ENCODE measurements around the gene ZNF423. TPM values are rescaled to one million over a fixed set of nuclear protein-coding genes. Genes with fewer than 3 reads are reported as not detected.

ZNF423 gene
- total and polyA plus RNA-seq, 9 of the 15 experiments (the other 6 are each of a cell fraction or from before 2014, with no cell fraction given): not detected

DNA sequence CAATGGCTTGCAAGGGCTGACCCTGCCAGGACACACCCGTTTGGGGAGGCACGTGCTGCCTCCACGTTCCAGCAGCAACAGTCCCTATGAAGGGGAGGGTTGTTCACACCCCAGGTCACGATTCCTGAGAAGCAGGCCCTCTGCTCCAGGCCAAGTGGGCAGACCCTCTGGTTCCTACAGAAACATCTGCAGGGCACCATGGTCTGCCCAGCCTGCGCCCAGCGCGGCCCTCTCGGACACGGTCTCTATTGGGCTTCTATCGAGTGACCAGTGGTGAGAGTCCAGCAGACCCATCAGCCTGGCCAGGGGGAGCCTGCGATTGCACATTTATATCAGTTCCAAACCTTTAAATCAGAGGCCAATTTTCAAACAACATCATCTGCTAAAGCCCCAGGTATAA, 128.3 kb downstream of the ZNF423 start (continued):
- TF ChIP-seq, protein P1, sequence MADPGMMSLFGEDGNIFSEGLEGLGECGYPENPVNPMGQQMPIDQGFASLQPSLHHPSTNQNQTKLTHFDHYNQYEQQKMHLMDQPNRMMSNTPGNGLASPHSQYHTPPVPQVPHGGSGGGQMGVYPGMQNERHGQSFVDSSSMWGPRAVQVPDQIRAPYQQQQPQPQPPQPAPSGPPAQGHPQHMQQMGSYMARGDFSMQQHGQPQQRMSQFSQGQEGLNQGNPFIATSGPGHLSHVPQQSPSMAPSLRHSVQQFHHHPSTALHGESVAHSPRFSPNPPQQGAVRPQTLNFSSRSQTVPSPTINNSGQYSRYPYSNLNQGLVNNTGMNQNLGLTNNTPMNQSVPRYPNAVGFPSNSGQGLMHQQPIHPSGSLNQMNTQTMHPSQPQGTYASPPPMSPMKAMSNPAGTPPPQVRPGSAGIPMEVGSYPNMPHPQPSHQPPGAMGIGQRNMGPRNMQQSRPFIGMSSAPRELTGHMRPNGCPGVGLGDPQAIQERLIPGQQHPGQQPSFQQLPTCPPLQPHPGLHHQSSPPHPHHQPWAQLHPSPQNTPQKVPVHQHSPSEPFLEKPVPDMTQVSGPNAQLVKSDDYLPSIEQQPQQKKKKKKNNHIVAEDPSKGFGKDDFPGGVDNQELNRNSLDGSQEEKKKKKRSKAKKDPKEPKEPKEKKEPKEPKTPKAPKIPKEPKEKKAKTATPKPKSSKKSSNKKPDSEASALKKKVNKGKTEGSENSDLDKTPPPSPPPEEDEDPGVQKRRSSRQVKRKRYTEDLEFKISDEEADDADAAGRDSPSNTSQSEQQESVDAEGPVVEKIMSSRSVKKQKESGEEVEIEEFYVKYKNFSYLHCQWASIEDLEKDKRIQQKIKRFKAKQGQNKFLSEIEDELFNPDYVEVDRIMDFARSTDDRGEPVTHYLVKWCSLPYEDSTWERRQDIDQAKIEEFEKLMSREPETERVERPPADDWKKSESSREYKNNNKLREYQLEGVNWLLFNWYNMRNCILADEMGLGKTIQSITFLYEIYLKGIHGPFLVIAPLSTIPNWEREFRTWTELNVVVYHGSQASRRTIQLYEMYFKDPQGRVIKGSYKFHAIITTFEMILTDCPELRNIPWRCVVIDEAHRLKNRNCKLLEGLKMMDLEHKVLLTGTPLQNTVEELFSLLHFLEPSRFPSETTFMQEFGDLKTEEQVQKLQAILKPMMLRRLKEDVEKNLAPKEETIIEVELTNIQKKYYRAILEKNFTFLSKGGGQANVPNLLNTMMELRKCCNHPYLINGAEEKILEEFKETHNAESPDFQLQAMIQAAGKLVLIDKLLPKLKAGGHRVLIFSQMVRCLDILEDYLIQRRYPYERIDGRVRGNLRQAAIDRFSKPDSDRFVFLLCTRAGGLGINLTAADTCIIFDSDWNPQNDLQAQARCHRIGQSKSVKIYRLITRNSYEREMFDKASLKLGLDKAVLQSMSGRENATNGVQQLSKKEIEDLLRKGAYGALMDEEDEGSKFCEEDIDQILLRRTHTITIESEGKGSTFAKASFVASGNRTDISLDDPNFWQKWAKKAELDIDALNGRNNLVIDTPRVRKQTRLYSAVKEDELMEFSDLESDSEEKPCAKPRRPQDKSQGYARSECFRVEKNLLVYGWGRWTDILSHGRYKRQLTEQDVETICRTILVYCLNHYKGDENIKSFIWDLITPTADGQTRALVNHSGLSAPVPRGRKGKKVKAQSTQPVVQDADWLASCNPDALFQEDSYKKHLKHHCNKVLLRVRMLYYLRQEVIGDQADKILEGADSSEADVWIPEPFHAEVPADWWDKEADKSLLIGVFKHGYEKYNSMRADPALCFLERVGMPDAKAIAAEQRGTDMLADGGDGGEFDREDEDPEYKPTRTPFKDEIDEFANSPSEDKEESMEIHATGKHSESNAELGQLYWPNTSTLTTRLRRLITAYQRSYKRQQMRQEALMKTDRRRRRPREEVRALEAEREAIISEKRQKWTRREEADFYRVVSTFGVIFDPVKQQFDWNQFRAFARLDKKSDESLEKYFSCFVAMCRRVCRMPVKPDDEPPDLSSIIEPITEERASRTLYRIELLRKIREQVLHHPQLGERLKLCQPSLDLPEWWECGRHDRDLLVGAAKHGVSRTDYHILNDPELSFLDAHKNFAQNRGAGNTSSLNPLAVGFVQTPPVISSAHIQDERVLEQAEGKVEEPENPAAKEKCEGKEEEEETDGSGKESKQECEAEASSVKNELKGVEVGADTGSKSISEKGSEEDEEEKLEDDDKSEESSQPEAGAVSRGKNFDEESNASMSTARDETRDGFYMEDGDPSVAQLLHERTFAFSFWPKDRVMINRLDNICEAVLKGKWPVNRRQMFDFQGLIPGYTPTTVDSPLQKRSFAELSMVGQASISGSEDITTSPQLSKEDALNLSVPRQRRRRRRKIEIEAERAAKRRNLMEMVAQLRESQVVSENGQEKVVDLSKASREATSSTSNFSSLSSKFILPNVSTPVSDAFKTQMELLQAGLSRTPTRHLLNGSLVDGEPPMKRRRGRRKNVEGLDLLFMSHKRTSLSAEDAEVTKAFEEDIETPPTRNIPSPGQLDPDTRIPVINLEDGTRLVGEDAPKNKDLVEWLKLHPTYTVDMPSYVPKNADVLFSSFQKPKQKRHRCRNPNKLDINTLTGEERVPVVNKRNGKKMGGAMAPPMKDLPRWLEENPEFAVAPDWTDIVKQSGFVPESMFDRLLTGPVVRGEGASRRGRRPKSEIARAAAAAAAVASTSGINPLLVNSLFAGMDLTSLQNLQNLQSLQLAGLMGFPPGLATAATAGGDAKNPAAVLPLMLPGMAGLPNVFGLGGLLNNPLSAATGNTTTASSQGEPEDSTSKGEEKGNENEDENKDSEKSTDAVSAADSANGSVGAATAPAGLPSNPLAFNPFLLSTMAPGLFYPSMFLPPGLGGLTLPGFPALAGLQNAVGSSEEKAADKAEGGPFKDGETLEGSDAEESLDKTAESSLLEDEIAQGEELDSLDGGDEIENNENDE (IDR thresholded peaks at IDR 0.05; ENCODE audit: low read depth, low read length): no peak
